Posterior cingulate gyrus (tissue), 11 donors: ENCODE data around the gene ALDH1A1.

Experiments used
- DNase-seq, 10 donors: peaks; one replicate each; pipeline versions ENCODE4 v3.0.0 to v3.0.0-alpha.2; 2020 to 2021; ENCODE audit warnings: mixed read lengths in 3 of 10
- intact Hi-C: fragments of 100-400 bp; cut with DNase I; formaldehyde crosslinking; loops from one replicate; pipeline ENCODE4 v1.15.1; 2023

ALDH1A1 gene

GRCh38 chr9:72898784-72899733 lies 53.8 kb downstream of the ALDH1A1 start:
- intact Hi-C loops, result no loop called here
- DNase-seq, result no peak

DNA sequence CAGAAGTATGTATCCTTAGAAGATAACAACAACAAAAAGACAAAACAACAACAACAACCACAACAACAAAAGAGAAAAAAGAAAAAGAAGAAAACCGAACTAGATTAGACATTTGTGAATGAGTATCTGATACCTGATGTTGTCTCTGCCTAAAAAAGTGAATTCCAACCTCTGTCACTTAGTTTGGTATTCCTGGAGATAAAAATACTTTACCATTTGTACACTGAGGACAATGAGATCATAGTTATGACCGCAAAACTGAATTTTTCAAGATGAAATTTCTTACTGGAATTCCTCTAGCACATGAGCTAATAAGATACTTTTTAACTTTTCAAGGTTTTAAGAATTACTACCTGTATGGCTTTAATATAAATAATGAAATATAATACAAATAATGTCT lies 54.5 kb downstream of the ALDH1A1 start:
- intact Hi-C loops, result no loop called here
- DNase-seq, result no peak

DNA sequence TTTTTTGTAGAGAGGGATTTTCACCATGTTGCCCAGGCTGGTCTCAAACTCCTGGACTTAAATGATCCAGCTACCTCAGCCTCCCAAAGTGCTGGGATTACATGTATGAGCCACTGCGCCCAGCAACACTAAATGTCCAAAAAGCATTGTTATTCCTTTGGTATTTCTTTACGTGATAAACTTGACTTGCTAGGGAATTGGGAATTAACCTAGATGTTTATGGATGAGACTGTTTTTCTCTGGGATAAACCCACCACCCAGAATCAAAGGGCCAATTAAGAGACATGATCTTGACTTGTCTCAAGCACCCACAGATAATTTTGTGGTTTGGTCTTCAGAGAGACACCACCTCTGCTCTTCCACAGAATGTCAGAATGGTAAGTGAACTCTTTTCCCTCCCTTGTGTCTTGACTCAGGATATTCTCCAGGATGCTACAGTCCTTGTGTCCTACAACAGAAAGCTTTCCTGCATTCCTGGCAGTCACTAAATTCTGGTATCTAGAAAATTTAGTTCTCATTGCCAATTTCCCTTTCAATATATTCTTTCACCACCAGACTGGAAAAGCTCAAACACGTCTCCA lies 55.7 kb downstream of the ALDH1A1 start:
- DNase-seq, result no peak
- intact Hi-C loops, result no loop called here

DNA sequence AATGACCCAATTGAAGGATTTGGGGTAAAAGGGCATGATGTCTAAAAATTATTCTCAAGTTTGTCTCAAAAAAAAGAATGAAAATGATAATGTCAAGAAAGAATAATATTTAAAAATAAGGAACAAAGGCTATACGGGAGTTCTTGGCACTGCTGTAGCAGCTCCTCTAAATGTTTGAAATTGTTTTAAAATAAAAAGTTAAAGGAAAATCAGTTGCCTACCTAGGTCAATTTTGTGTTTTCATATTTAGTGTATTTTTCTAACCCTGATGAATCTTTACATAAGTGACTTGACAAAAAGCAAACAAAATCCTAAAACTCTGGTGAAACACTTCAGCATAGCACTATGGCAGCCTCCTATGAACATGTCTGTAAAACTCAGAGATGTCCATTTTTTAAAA lies 56.4 kb downstream of the ALDH1A1 start:
- intact Hi-C loops, result no loop called here
- DNase-seq, result no peak

DNA sequence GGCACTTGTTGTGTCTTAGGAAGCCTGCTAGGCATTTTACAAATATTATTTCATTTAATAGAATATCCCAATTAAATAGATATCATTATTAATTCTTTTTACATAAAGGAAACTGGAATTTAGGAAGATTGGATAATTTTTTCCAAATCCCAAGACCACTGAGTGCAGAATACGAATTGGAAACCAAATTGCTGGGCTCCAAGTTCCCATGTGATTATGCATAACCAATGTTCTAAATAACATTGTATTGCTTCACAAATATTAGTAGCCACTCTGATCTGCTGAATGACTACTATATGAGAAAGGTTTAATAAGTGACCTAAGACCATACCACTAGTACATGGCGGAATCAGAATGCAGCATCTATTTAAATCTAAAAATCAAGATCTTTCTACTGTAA lies 57.7 kb downstream of the ALDH1A1 start:
- intact Hi-C loops, result no loop called here
- no peak for DNase-seq

- DNase-seq, result no peak
- intact Hi-C loops, result no loop called here
Measured at GRCh38 chr9:72894342-72894741, 58.5 kb downstream of the ALDH1A1 start.

GRCh38 chr9:72893437-72893836 lies 59.4 kb downstream of the ALDH1A1 start:
- intact Hi-C loops, result no loop called here
- DNase-seq, result no peak

- DNase-seq, result no peak
- intact Hi-C loops, result no loop called here
Measured at GRCh38 chr9:72891043-72891442, 61.8 kb downstream of the ALDH1A1 start.

GRCh38 chr9:72888943-72889342 lies 63.9 kb downstream of the ALDH1A1 start:
- intact Hi-C loops, result loop anchor here (10.0 kb wide), 1 partner anchor 116 kb away; no protein-coding TSS in a partner anchor
- DNase-seq, result no peak

GRCh38 chr9:72888067-72888466 lies 64.8 kb downstream of the ALDH1A1 start:
- no peak for DNase-seq
- intact Hi-C loops, result loop anchor here (10.0 kb wide), 1 partner anchor 117 kb away; no protein-coding TSS in a partner anchor

GRCh38 chr9:72886386-72886785 lies 66.5 kb downstream of the ALDH1A1 start:
- no peak for DNase-seq
- intact Hi-C loops, result loop anchor here (10.0 kb wide), 1 partner anchor 118 kb away; no protein-coding TSS in a partner anchor

GRCh38 chr9:72884508-72884907 lies 68.3 kb downstream of the ALDH1A1 start:
- intact Hi-C loops, result loop anchor here (10.0 kb wide), 1 partner anchor 120 kb away; no protein-coding TSS in a partner anchor
- DNase-seq, result no peak

GRCh38 chr9:72883875-72884274 lies 69.0 kb downstream of the ALDH1A1 start:
- intact Hi-C loops, result loop anchor here (10.0 kb wide), 1 partner anchor 121 kb away; no protein-coding TSS in a partner anchor
- no peak for DNase-seq

DNA sequence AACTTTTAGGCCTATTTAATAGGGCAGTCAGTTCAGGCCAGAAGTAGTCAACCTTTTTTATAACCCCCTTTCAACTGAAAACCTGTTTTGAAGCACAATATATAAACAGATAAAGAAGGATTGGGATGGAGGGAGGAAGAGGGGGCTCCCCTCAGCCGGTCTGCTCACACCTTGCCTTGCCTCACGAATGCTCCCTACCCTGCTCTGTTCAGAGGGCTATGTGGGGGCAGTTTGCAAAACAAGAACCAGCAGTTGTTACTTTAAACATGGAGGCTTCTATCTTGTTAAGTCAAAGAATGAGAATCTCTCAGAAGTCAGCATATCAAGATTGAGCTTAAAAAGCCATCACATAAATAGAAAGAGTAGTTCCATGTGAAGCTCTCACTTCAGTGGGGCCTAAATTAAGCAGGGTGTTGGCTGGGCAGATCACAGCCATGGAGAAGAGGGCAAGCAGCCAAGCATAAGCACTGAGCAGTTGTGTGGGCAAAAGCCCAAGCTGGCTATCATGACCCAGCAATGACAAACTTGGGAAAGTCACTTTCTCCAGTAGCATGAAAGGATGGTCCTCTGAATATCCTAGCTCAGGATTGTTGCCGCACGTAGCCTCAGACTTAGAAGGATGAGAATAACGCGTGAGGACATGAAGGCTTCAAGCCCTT lies 70.6 kb downstream of the ALDH1A1 start:
- peak in 3 of 10 donors; percentile 11 to 81 (median 52) for DNase-seq
- intact Hi-C loops, result loop anchor here (10.0 kb wide), 1 partner anchor 123 kb away; no protein-coding TSS in a partner anchor

DNA sequence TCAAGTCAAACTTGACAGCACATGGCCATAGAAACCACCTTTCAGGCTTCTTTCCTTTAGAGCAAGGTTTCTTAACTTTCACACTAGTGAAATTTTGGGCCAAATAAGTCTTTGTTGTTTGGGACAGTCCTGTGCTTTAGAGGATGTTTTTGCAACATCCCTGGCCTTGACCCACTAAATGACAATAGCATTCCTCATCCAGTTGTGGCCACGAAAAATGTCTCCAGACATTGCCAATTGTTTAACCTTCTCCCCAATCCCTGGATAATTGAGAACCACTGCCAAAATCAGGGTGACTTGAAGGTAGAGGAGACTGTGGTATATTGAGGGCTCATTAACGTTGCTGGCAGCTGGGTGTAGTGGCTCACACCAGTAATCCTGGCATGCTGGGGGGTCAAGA lies 72.0 kb downstream of the ALDH1A1 start:
- intact Hi-C loops, result loop anchor here (10.0 kb wide), 1 partner anchor 124 kb away; no protein-coding TSS in a partner anchor
- DNase-seq, result no peak

DNA sequence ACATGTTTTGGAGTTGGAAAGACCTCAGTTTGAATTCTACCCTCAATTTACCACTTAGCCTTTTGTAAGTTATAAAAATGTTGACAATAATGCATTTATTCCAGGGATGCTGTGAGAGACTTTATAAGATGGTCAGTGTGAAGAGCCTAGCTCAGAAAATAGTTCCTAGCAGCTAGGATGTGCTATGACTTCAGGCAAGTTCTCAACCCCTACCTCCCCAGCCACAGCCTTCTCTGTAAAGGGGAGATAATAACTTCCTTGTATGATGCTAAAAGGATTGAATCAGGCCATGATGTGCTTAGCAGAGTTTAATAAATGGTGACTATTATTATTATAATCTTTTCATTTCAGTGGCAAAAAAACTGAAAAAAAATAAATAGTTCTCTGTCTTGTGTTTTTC lies 77.6 kb downstream of the ALDH1A1 start:
- intact Hi-C loops, result no loop called here
- no peak for DNase-seq

- intact Hi-C loops, result loop anchor here (5.0 kb wide), 2 partner anchors 148 to 208 kb away; no protein-coding TSS in a partner anchor
- DNase-seq, result no peak
Measured at GRCh38 chr9:72874344-72874743, 78.5 kb downstream of the ALDH1A1 start.

GRCh38 chr9:72873456-72873855 lies 79.4 kb downstream of the ALDH1A1 start:
- DNase-seq, result no peak
- intact Hi-C loops, result loop anchor here (5.0 kb wide), 2 partner anchors 149 to 209 kb away; no protein-coding TSS in a partner anchor

DNA sequence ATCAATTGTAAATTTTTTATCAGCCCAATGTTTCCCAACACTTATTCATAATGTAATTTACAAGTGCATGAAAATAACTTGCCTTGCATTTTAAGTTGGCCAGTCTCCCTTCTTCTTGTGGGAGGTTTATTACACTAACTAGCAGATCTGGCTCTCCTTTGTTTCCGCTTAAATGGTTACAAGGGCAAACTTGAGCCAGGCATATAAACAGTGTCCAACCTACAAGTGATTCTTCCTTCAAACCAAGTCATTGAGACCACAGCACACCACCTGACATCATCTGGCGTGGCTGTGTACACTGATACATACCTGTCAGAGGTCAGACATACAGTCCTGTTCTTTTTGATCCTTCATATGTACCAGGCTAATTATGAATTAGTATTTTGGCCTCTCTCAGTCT lies 80.1 kb downstream of the ALDH1A1 start:
- DNase-seq, result no peak
- intact Hi-C loops, result loop anchor here (5.0 kb wide), 2 partner anchors 150 to 210 kb away; no protein-coding TSS in a partner anchor

DNA sequence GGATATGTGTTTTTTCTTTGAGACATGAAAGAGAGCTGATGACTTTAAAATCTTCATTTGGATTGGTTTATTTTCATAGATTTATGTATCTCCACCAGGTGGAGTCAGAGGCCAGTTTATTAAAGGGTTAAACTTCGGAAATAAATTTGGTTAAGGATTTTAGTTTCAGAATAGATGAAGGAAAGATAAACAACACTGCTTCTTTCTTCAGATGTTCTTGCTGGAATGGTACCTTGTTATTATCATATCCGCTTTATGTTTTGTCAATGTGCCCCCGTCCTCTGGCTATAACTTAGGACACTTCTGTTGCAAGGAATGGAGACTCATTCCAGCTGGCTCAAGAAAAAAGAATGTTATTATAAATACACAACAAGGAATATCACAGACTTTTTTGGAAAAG lies 81.2 kb downstream of the ALDH1A1 start:
- DNase-seq, result no peak
- intact Hi-C loops, result loop anchor here (5.0 kb wide), 2 partner anchors 151 to 211 kb away; no protein-coding TSS in a partner anchor

GRCh38 chr9:72864327-72864726 lies 88.5 kb downstream of the ALDH1A1 start:
- intact Hi-C loops, result no loop called here
- no peak for DNase-seq
